ENCODE measurements around the gene ITIH1. TPM values are rescaled to one million over a fixed set of nuclear protein-coding genes. Genes with fewer than 3 reads are reported as not detected.
A peak's percentile ranks its signal among the peaks of the same experiment; 100 is the strongest.

The ITIH1 gene
- total RNA-seq, 2 experiments from 2014 or later, result not detected

GRCh38 chr3:52798376-52798977 is 21.1 kb downstream of the ITIH1 start:
- no peak overlapping the region for H3K4me3 Mint-ChIP-seq
- ATAC-seq (ENCODE audit: low read depth), result no peak
- no peaks in the 10 kb centered on the region for H3K27me3 Mint-ChIP-seq
- H3K9me3 Mint-ChIP-seq, result no peaks in the 10 kb centered on the region
- POLR2A ChIA-PET, result no interaction called here
- H3K4me1 Mint-ChIP-seq, result no peaks in the 10 kb centered on the region
- no peak overlapping the region for H3K27ac Mint-ChIP-seq
- DNase-seq, result no peak
- no peaks in the 10 kb centered on the region for H3K36me3 Mint-ChIP-seq

DNA sequence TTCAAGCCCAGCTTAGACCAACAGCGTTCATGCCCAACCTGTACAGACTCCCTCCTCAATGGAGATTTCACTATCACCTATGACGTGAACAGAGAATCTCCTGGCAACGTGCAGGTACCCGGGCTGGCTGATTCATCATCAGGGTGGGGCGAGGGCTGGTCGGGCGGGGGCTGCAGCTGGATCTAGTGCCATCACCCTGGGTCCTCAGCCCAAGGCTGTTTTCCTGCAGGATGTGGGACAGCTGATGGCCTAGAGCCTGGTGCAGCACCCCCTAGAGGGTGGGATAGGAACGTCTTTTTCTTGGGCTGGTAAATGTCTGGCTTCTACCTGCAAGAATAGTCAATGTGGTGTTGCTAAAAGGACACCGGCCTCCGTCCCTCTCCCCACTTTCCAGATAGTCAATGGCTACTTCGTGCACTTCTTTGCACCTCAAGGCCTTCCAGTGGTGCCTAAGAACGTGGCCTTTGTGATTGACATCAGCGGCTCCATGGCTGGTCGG is 21.6 kb downstream of the ITIH1 start:
- DNase-seq (no peak), ATAC-seq (ENCODE audit: low read depth) (peak; percentile 20)
- H3K36me3 Mint-ChIP-seq, result no peaks in the 10 kb centered on the region
- H3K27me3 Mint-ChIP-seq, result no peaks in the 10 kb centered on the region
- H3K4me1 Mint-ChIP-seq, result no peaks in the 10 kb centered on the region
- no peak overlapping the region for H3K27ac Mint-ChIP-seq
- no peak overlapping the region for H3K4me3 Mint-ChIP-seq
- H3K9me3 Mint-ChIP-seq, result no peaks in the 10 kb centered on the region
- POLR2A ChIA-PET, result no interaction called here

DNA sequence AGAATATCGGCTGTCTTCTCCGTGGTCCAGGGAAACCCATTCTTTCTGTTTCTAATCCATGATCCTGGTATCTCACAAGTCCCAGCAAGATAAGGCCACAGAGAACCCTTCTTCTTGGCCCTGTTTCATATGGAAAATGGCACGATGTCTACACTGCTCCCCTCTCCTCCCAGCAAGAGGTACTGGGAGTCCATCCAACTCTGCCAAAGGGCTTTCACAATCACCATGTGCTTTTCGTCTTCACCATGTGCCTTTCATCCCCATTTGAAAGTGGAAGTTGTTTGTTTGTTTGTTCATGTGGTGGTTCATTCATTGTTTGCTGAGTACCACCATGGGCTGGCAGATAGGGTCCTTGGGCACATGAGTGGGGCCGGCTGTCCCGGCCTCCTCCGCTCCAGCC is 22.7 kb downstream of the ITIH1 start:
- POLR2A ChIA-PET, result no interaction called here
- DNase-seq (no peak), ATAC-seq (ENCODE audit: low read depth) (no peak)
- H3K9me3 Mint-ChIP-seq, result no peaks in the 10 kb centered on the region
- no peaks in the 10 kb centered on the region for H3K36me3 Mint-ChIP-seq
- H3K27ac Mint-ChIP-seq, result no peak overlapping the region
- H3K27me3 Mint-ChIP-seq, result no peaks in the 10 kb centered on the region
- H3K4me3 Mint-ChIP-seq, result no peak overlapping the region
- H3K4me1 Mint-ChIP-seq, result no peaks in the 10 kb centered on the region

- POLR2A ChIA-PET, result no interaction called here
- DNase-seq, result no peak
- Mint-ChIP-seq H3K27me3 (no peaks in the 10 kb centered on the region), H3K9me3 (no peaks in the 10 kb centered on the region), H3K4me3 (no peak overlapping the region), H3K27ac (no peak overlapping the region), H3K4me1 (no peaks in the 10 kb centered on the region), H3K36me3 (no peaks in the 10 kb centered on the region)
- ATAC-seq (ENCODE audit: low read depth), result no peak
Measured at GRCh38 chr3:52801839-52802238, 24.4 kb downstream of the ITIH1 start.

GRCh38 chr3:52805270-52806039 is 28.1 kb downstream of the ITIH1 start:
- Mint-ChIP-seq H3K27ac (no peak overlapping the region), H3K9me3 (no peaks in the 10 kb centered on the region), H3K27me3 (peaks cover 4% of the 10 kb centered on the region), H3K4me1 (peaks cover 16% of the 10 kb centered on the region), H3K36me3 (no peaks in the 10 kb centered on the region), H3K4me3 (no peak overlapping the region)
- no peak for ATAC-seq (ENCODE audit: low read depth)
- POLR2A ChIA-PET, result no interaction called here
- DNase-seq, result no peak

DNA sequence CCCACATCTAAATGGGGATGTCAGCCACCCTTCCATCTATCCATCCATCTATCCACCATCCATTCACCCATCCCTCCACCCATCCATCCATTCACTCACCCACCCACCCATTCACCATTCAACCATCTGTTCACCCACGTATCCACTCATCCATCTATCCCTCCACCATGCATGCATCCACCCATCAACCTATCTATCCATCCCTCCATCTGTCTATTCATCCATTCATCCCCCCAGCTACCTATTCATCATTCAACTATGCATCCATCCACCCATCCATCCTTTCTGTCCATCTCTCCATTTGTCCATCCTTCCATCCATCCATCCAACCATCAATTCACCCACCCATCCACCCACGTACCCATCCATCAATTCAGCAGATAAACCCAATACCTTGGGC is 31.8 kb downstream of the ITIH1 start:
- Mint-ChIP-seq H3K27ac (no peak overlapping the region), H3K9me3 (no peaks in the 10 kb centered on the region), H3K27me3 (peaks cover 4% of the 10 kb centered on the region), H3K4me3 (no peak overlapping the region), H3K4me1 (peaks cover 16% of the 10 kb centered on the region), H3K36me3 (no peaks in the 10 kb centered on the region)
- DNase-seq (no peak), ATAC-seq (ENCODE audit: low read depth) (no peak)
- POLR2A ChIA-PET, result no interaction called here

DNA sequence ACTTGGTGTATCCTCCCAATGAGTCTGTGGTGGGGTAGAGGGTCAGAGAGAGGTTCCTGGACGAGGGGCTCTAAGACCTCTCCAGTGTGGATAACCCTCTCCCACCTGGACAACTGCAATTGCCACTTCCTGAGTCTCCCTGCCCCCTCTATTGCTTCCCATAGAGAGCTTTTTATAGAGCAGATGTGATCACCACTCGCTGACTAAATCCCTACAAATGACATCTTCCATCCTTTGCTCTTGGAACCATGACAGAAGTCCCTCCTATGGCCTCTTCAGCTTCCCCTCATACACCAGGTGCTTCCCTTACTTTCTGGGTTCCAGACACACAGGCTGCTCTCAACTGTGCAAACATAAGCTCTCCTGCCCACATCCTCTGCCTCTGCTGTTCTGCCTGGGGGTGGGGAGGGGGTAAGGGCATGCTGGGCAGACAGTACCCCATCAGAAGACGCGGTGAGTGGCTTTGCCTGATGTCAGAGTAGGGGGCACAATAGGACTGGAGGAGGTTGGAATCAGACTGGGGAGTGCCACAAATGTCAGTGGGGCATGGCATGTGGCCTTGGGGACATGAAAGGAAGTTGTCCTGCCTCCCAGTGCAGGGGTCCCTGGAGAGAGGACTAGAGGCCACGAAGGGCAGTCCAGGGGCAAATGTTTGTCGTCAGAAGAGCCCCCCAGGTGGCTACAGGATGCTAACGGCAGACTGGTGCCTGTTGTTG is 32.4 kb downstream of the ITIH1 start:
- Mint-ChIP-seq H3K4me3 (no peak overlapping the region), H3K4me1 (peaks cover 16% of the 10 kb centered on the region), H3K9me3 (no peaks in the 10 kb centered on the region), H3K27me3 (peaks cover 4% of the 10 kb centered on the region), H3K36me3 (no peaks in the 10 kb centered on the region), H3K27ac (peak overlapping the region; percentile 7)
- POLR2A ChIA-PET, result no interaction called here
- DNase-seq (no peak), ATAC-seq (ENCODE audit: low read depth) (peak; percentile 62)

GRCh38 chr3:52810923-52811322 is 33.5 kb downstream of the ITIH1 start:
- Mint-ChIP-seq H3K4me3 (no peak overlapping the region), H3K27ac (no peak overlapping the region), H3K9me3 (no peaks in the 10 kb centered on the region), H3K36me3 (no peaks in the 10 kb centered on the region), H3K4me1 (peaks cover 16% of the 10 kb centered on the region), H3K27me3 (peaks cover 4% of the 10 kb centered on the region)
- no peak for DNase-seq
- POLR2A ChIA-PET, result no interaction called here
- ATAC-seq (ENCODE audit: low read depth), result no peak

DNA sequence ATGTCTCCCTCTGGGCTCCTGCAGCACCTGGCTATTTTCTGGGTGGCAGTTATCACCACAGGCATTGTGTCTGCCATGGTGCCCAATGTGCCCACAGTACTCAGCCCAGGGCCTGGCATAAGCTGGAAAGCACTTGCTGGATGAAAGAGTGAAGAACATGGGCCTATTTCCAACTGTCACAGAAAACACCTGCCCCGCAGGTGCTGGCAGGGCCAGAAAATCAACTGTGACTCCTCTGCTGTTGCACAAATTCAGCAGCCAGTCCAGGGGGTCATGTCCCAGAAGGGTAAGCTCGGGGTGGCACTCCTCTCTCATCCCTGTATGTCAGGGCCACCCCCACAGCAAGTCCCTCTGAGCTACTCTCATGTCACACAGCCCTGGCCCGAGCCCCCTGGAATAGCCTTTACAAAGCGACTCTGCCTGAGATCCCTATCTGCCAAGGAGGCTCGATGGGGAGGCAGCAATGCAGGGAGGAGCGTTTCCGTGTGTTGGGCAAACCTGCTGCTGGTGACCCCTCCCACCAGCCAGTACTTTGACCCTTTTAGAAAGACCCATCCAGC is 34.1 kb downstream of the ITIH1 start:
- POLR2A ChIA-PET, result no interaction called here
- DNase-seq, result no peak
- peaks cover 16% of the 10 kb centered on the region for H3K4me1 Mint-ChIP-seq
- peak overlapping the region; percentile 33 for H3K27ac Mint-ChIP-seq
- H3K27me3 Mint-ChIP-seq, result peaks cover 4% of the 10 kb centered on the region
- no peak for ATAC-seq (ENCODE audit: low read depth)
- H3K4me3 Mint-ChIP-seq, result no peak overlapping the region
- H3K36me3 Mint-ChIP-seq, result no peaks in the 10 kb centered on the region
- no peaks in the 10 kb centered on the region for H3K9me3 Mint-ChIP-seq

DNA sequence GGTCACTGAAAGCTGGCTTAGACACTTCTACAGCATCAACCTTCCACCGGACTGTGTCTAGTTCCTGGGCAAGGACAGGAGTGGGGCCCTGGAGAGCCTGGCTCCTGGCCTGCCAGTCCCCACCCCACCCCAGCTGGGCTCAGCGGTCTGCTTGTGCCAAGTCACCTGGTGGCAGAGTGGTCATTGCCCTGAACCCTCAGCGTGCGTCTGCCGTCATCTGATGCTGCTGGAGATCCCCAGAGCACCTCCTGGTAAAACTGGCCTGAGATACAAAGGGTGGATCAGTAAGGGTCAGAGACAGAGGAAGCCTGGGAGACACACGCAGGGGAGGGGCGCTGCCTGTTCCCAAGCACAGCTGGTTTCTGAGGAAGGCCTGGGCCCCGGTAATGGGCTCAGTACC is 36.4 kb downstream of the ITIH1 start:
- no peaks in the 10 kb centered on the region for H3K9me3 Mint-ChIP-seq
- H3K4me3 Mint-ChIP-seq, result no peak overlapping the region
- no peak for ATAC-seq (ENCODE audit: low read depth)
- POLR2A ChIA-PET, result no interaction called here
- DNase-seq, result no peak
- H3K27me3 Mint-ChIP-seq, result peaks cover 4% of the 10 kb centered on the region
- no peak overlapping the region for H3K27ac Mint-ChIP-seq
- H3K4me1 Mint-ChIP-seq, result peaks cover 12% of the 10 kb centered on the region
- H3K36me3 Mint-ChIP-seq, result no peaks in the 10 kb centered on the region

DNA sequence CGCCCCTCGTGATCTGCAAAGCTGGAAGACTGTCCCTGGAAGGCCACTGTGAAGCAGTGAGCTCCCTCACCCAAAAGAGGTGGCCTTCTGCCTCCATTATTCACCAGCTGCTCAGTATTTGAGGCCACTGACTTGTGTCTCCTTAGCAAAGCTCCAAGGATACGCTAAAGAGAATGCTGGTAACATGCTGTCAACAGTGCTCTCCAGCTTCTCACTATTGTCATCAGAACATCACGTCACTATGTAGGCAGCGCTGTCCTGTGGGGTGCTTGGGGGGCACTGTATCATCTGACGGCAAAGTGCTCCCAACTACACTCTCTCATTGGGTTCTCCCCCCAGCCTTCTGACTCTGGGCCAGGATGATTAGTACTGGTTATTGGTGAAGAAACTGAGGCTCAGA is 38.8 kb downstream of the ITIH1 start:
- Mint-ChIP-seq H3K27me3 (no peaks in the 10 kb centered on the region), H3K36me3 (no peaks in the 10 kb centered on the region), H3K9me3 (no peaks in the 10 kb centered on the region), H3K4me1 (peaks cover 2% of the 10 kb centered on the region), H3K27ac (no peak overlapping the region), H3K4me3 (no peak overlapping the region)
- no peak for DNase-seq
- POLR2A ChIA-PET, result no interaction called here
- no peak for ATAC-seq (ENCODE audit: low read depth)

- POLR2A ChIA-PET, result no interaction called here
- no peaks in the 10 kb centered on the region for H3K27me3 Mint-ChIP-seq
- DNase-seq, result no peak
- H3K4me1 Mint-ChIP-seq, result peaks cover 2% of the 10 kb centered on the region
- ATAC-seq (ENCODE audit: low read depth), result no peak
- H3K27ac Mint-ChIP-seq, result no peak overlapping the region
- no peak overlapping the region for H3K4me3 Mint-ChIP-seq
- H3K36me3 Mint-ChIP-seq, result no peaks in the 10 kb centered on the region
- H3K9me3 Mint-ChIP-seq, result no peaks in the 10 kb centered on the region
Measured at GRCh38 chr3:52816654-52817053, 39.3 kb downstream of the ITIH1 start.

DNA sequence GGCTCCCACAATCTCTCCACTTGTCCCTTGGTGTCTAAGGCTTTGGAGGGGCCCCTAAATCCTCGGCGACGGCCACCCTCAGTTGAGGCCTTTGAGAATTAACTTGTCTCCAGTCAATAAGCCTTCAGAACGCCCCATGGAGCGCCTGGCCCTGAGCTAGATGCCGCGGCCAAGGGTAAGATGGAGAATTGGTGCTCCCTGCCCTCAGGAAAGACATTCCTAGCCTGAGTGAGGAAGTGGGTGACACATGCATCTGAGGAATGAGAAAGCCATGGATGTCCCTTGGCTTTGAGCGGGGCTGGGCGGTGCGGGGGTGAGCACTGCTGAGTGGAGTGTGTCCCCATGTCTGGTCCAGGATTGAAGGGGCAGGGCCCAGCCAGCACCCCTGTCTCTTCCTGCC is 39.8 kb downstream of the ITIH1 start:
- H3K27me3 Mint-ChIP-seq, result no peaks in the 10 kb centered on the region
- no peaks in the 10 kb centered on the region for H3K9me3 Mint-ChIP-seq
- H3K36me3 Mint-ChIP-seq, result no peaks in the 10 kb centered on the region
- DNase-seq, result no peak
- H3K4me1 Mint-ChIP-seq, result peaks cover 2% of the 10 kb centered on the region
- H3K27ac Mint-ChIP-seq, result no peak overlapping the region
- ATAC-seq (ENCODE audit: low read depth), result no peak
- POLR2A ChIA-PET, result no interaction called here
- no peak overlapping the region for H3K4me3 Mint-ChIP-seq

DNA sequence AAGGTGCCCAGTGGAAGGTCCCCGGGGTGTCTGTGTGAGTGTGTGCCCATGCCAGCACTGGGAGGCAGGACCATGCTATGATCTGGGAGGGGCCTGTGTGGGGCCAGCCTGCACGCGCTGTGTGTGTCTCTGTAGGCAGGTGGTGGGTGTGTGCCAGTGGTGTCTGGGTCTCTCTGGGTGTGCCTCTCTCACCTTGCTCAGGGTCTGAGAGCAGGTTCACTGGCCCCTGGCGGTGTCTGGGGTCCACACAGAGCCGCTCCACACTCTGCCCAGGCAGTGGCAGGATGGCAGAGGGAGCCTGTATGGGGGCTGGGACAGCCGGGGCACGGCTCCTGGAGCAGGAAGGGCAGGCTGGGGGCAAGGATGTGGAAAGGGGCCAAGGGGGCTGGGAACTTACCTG is 40.5 kb downstream of the ITIH1 start:
- DNase-seq, result no peak
- Mint-ChIP-seq H3K27ac (no peak overlapping the region), H3K36me3 (no peaks in the 10 kb centered on the region), H3K27me3 (no peaks in the 10 kb centered on the region), H3K4me1 (peaks cover 2% of the 10 kb centered on the region), H3K9me3 (no peaks in the 10 kb centered on the region), H3K4me3 (no peak overlapping the region)
- POLR2A ChIA-PET, result no interaction called here
- ATAC-seq (ENCODE audit: low read depth), result no peak
